ENCODE measurements around the gene TANK.
"Not testable (repeated sequence)": the region's sequence is repeated elsewhere in the genome, so short reads cannot be mapped to it uniquely, and the experiment has no call there.

Gene TANK

GRCh38 chr2:161233858-161234431 lies 73.7 kb downstream of the TANK start:
- no peak for DNase-seq

DNA sequence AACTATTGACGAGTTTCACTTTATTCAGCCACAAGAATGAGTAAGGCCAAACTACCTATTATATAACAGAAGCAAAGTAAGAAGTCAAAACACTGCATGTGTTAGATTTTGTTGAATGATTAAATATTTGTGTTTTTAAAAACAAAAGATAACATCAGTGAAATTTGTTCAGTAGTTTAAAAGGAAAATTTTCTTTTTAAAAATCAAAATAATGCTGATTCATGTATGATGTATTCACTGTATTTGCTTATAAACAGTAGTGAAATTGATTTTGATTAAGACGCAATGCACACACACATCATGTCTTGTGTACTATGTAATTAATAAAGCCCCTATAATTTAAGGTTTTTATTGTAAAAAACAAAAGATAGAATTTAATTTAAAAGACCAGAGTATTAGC lies 74.4 kb downstream of the TANK start:
- DNase-seq, result no peak

- no peak for DNase-seq
Measured at GRCh38 chr2:161237392-161238264, 77.4 kb downstream of the TANK start.

- no peak for DNase-seq
Measured at GRCh38 chr2:161238265-161238559, 78.0 kb downstream of the TANK start.

DNA sequence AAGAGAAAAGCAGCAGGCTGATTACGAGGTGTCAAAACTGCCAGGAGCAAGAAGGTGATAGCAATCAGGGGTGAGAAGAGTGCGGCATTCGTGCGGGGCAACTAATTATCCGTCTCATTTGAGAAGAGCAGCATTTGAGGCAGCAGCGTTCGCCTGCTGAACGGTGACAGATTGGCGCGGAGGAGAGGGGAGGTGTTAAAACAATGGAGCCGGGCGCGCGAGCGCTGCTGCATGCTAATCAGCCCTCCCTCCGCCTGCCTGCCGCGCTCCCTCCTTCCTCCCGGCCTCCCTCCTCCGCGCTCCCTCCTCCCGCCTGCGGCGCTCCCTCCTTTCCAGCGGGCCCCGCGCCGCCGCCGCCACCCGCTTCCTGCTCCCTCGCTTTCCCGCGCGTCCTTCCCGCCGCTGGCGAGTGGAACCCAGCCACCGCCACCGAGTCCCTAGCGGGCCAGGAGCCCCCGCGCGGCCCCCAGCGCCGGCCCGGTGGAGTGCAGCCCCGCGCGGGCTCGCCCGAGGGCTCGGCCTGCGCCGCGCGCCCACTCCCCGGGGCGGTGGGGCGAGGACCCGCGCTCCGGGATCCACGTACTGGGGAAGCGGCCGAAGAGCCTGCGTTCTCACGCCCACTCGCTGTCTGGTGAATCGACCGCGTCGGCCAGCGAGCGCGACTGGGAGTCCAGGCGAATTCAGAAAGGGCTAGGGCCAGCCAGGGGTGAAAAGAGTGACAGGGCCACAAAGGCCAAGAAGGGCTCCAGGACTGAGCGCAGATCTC lies 78.5 kb downstream of the TANK start:
- DNase-seq, result peak; percentile 18

DNA sequence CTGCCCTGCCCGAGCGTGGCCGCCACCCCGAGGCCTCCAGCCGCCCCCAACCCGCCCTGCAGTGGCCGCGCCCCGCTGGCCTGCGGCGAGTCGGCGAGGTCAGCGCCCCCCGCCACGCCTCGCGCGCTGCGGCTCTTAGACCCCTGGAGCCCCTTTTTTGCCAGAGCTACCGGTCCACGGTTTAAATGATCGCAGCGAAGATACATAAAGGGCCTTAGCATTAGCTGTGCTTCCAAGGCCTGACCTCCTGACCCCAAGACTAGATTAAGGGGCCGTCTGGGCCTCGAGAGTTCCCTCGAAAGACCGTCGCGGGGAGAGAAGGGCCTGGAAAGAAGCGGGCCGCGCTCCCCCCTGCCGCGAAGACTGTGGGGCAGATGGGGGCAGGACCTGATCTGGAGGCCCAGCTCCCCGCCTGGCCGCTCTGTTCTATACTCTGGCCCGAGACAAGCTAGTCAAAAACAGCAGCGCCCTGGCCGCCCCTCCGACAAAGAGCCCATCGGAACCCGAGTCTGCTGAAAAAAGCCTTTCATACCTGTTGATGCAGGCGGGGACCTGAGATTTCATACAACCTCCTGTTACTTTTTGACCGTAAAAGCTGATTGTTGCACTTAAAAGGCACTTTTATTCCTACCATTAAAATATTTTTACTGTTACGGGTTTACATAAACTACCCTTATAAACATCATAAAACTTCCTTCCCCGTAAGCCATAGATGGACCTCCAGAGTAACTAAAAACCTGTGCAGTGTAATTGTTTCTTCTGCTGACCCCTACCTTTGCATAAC lies 79.3 kb downstream of the TANK start:
- DNase-seq, result no peak

DNA sequence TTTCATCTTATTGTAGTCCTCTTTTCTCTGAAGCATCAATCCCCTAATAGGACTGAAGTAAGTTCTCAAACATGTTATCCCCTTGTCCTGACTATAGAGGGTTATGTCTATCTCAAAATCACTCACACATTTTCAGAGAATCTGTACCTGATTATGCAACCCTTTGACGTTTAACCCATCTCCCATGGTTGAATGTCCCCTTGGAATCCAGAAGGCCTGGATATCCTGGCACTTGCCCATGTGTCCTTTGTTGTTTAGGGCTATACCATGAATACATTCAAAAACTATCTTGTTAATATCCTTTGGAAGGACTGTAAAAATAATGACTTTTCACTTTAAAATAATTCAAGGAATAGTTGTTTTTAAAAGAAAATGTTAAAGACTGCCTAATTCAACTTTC lies 81.7 kb downstream of the TANK start:
- DNase-seq, result no peak

GRCh38 chr2:161243312-161243711 lies 83.1 kb downstream of the TANK start:
- no peak for DNase-seq

DNA sequence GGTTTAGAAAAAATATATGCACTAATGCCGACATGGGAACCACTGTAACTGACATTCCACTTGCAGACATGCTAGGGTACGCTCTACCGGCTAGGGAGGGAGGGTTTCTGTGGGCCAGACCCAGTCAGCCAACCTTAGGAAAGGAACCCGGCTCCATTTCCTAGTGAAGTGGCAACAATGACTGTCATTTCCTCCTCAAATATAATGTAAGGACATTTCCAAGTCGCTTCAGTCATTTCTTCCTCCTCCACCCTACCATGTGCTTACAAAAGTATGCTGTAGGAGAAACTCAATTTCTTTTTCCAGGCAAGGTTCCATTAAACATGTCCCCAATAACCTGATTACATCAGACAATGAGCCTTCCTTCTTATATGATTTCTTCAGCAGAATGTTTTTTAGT lies 83.7 kb downstream of the TANK start:
- DNase-seq, result no peak

- DNase-seq, result peak; percentile 62
Measured at GRCh38 chr2:161244387-161245260, 84.4 kb downstream of the TANK start.

DNA sequence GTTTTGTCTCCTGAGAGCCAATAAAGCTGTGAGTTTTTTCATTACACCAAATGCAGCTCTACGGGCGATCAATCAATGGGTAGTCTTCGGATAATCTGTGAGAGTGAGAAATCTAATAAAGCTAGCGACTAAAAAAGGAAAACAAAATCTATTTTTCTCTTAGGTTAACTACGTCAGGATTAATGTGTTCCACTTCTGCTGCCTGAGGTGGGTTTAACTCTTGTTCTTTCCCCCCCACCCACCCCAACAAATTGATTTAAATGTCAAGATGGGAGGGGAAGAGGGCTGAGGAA lies 85.0 kb downstream of the TANK start:
- no peak for DNase-seq

DNA sequence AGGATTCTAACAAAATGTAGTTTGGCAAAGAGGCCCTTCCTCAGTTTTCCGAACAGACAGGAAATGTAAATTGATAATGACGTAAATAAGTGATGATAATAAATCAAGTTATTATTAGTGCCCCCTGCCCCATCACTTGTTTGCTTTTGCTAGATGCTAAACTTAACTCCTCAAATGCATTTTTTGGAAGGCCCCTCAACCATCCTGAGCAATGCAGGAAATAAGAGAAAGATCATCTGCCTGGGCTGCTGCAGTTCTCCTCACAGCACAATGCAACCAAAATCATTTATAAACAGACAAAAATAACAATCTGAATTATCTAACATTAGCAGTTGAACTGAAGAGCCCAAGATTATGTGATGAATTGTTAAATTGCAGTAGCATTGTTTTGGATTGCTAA lies 85.4 kb downstream of the TANK start:
- DNase-seq, result no peak

GRCh38 chr2:161246281-161246680 lies 86.1 kb downstream of the TANK start:
- no peak for DNase-seq

- DNase-seq, result peak; percentile 67
Measured at GRCh38 chr2:161250864-161251436, 90.7 kb downstream of the TANK start.

- no peak for DNase-seq
Measured at GRCh38 chr2:161257123-161257952, 97.1 kb downstream of the TANK start.

DNA sequence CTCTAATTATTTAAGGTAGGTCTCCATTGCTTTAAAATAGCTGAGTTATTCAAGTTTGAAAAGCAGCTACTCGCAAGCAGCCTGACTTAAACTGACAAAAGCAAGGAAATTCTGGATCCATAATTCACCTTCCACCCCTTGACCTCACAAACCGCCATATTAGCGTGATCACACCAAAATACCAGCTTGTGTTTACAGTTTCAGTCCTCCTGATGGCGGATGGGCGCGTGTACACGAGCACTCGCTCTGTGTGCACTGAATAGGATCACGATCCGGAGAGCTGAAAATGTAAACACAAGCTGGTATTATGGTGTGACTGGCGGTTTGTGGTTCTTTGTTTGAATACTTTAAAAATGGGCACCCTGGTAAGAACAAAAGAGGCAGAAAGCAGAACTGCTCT lies 105.6 kb downstream of the TANK start:
- DNase-seq, result no peak

DNA sequence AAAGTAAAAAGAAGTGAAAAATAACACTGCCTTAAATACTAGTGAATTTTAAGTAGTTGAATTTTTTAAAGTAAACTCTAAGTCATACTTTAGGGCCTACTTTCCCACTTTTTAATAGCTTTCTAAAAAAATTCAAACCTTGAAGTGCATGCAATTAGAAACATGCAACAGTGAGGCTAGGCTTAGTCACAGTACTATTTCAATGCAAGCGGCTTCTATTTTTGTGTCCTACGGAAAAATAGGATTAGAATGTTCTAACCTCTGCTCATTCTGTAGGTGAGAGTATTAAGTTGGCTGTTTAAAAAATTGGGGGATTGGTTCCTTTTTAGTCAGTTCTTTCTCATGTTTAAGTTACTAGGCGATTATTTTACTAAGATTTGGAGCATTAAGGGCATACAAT lies 108.9 kb downstream of the TANK start:
- no peak for DNase-seq

- peak; percentile 11 for DNase-seq
Measured at GRCh38 chr2:161273038-161273760, 113.0 kb downstream of the TANK start.

DNA sequence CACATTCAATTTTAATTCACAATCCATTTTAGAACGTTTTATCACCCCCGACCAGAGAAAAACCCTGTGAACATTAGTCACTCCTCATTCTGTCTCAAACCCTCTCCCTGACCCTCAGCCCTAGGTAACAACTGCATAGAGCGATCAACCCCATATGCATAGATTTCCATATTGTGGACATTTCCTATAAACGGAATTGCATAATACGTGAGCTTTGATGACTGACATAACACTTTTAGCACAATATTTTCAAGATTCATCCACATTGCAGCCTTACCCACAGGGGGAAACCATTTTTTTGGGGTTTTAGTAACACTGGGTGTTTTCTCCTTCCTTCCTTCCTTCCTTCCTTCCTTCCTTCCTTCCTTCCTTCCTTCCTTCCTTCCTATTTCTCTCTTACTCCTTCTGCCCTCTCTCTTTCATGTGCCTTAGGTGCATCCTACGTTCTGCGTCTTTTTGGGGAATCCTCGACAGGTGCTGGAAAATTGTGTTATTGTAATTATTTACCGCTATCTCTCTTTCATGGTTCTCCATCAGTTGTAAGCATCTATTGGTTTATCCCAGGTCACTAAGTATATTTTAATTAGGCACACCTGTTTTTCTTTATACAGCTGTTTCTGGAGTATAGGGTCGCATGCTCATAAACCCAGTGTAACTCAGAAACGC lies 118.5 kb downstream of the TANK start:
- DNase-seq, result not testable (repeated sequence)

Data from NCI-H226 (cell line).